ENCODE data around the gene SFXN2. TPM values are rescaled to one million over a fixed set of nuclear protein-coding genes. Genes with fewer than 3 reads are reported as not detected.
A peak's percentile ranks its signal among the peaks of the same experiment; 100 is the strongest.

The SFXN2 gene
- total and polyA plus RNA-seq, 7 donors = 0.45 to 3.2 (median 1.7) TPM

GRCh38 chr10:102778781-102779180 is 64.3 kb downstream of the SFXN2 start:
- no peak for TF ChIP-seq CTCF (IDR thresholded peaks at IDR 0.05)
- Histone ChIP-seq H3K27ac (peak overlapping the region; percentile 98), H3K36me3 (ENCODE audit: insufficient read depth in 1 of 2, low read depth in 1 of 2) (no peaks in the 10 kb centered on the region), H3K27me3 (ENCODE audit: insufficient read depth in 3 of 3, low read length in 2 of 3) (no peaks in the 10 kb centered on the region), H3K9me3 (no peaks in the 10 kb centered on the region), H3K4me1 (peaks cover 78% of the 10 kb centered on the region), H3K4me3 (peak overlapping the region; percentile 81)
- ATAC-seq (no peak), DNase-seq (no peak)
- intact Hi-C loops (cut with DNase I) = loop anchor here in 1 of 2 donors (10.0 kb wide), 1 partner anchor 134 kb away; the partner anchor contains the start of gene TRIM8
- WGBS, 3 donors = 75 to 94% (median 86%) methylated on average over 2 of the region's 2 CpGs

GRCh38 chr10:102779680-102780526 is 65.5 kb downstream of the SFXN2 start:
- no peak for TF ChIP-seq CTCF (IDR thresholded peaks at IDR 0.05)
- peak overlapping the region; percentile 98 for H3K27ac ChIP-seq
- no peaks in the 10 kb centered on the region for H3K9me3 ChIP-seq
- 40 to 55% (median 42%) methylated on average over 10 of the region's 10 CpGs for WGBS, 3 donors
- no peaks in the 10 kb centered on the region for H3K27me3 ChIP-seq (ENCODE audit: insufficient read depth in 3 of 3, low read length in 2 of 3)
- intact Hi-C loops (cut with DNase I) = loop anchor here in 1 of 2 donors (10.0 kb wide), 1 partner anchor 135 kb away; the partner anchor contains the start of gene TRIM8
- DNase-seq = peak in 1 of 2 donors; percentile 41
- no peaks in the 10 kb centered on the region for H3K36me3 ChIP-seq (ENCODE audit: insufficient read depth in 1 of 2, low read depth in 1 of 2)
- peaks cover 76% of the 10 kb centered on the region for H3K4me1 ChIP-seq
- peak overlapping the region; percentile 81 for H3K4me3 ChIP-seq
- peak in 2 of 4 donors; percentile 3 to 4 for ATAC-seq

- TF ChIP-seq CTCF (IDR thresholded peaks at IDR 0.05) = no peak
- Histone ChIP-seq H3K9me3 (no peaks in the 10 kb centered on the region), H3K27ac (peak overlapping the region; percentile 98), H3K4me1 (peaks cover 76% of the 10 kb centered on the region), H3K27me3 (ENCODE audit: insufficient read depth in 3 of 3, low read length in 2 of 3) (no peaks in the 10 kb centered on the region), H3K36me3 (ENCODE audit: insufficient read depth in 1 of 2, low read depth in 1 of 2) (no peaks in the 10 kb centered on the region), H3K4me3 (peak overlapping the region; percentile 81)
- intact Hi-C loops (cut with DNase I) = no loop called here
- DNase-seq = no peak
- ATAC-seq = no peak
- WGBS, 3 donors = 94 to 97% (median 96%) methylated on average over 1 of the region's 1 CpG
Measured at GRCh38 chr10:102780527-102780808, 66.0 kb downstream of the SFXN2 start.

DNA sequence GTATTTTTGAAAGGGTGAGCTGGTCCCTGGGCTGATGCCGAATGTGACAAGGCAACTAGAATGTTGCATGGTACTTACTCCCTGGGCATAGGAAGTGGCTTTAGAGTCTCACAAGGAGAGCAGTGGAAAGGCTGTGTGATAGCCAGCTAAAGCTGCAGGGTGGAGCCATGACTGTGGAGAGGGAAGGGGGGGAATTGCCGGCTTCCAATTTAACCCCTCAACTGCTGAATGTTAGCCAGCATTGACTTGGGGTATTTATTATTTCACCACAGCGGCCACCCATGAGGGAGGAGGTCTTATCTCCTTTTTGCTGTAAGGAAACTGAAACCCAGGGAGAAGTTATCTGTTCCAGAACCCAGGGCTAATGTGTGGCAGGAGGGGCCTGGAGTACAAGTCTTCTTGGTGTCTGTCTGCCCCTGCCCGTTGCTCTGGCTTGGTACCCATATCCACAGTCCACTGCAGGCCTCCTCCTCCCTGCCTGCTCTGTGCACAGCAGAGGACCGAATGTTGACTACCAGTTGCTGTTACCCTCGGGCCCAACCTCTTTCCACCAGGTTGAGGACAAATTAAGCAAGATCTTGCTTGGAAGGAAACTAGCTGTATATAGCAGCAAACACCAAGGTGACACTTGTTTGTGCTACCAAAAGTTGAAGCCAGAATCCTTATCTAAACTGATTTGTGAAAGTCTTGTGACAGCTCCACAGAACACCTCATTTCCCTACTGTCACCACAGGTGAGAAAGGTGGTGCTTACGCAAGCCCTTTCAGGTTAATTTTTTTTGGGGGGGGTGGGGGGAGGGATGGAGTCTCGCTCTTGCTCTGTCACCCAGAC is 66.9 kb downstream of the SFXN2 start:
- WGBS, 3 donors = 29 to 43% (median 41%) methylated on average over 7 to 8 of the region's 8 CpGs
- H3K27me3 ChIP-seq (ENCODE audit: insufficient read depth in 3 of 3, low read length in 2 of 3) = no peaks in the 10 kb centered on the region
- peak overlapping the region; percentile 81 for H3K4me3 ChIP-seq
- DNase-seq (no peak), ATAC-seq (no peak)
- no peaks in the 10 kb centered on the region for H3K36me3 ChIP-seq (ENCODE audit: insufficient read depth in 1 of 2, low read depth in 1 of 2)
- peak overlapping the region; percentile 98 for H3K27ac ChIP-seq
- intact Hi-C loops (cut with DNase I) = no loop called here
- H3K4me1 ChIP-seq = peaks cover 80% of the 10 kb centered on the region
- no peaks in the 10 kb centered on the region for H3K9me3 ChIP-seq
- TF ChIP-seq CTCF (IDR thresholded peaks at IDR 0.05) = no peak

All from psoas muscle (tissue), 8 donors.